Fibroblast of villous mesenchyme (primary cell): Measurements from ENCODE around the gene TBC1D22A. TPM values are rescaled to one million over a fixed set of nuclear protein-coding genes. Genes with fewer than 3 reads are reported as not detected.

Experiments
- DNase-seq: peaks from one replicate; pipeline ENCODE4 v3.0.0-alpha.2; 2010; ENCODE audit warnings: low read depth
- H3K4me3 ChIP-seq: 2 replicates; pipeline ENCODE4 v1.5.1; 2011; ENCODE audit warnings: low read depth, mild to moderate bottlenecking, low read length
- total RNA-seq: library from RNA; depleted of rRNA; stranded (reverse); fragments of >200 nt; gene quantifications from 2 replicates; pipeline ENCODE4 v1.2.3, GENCODE V29; 2012
- TF ChIP-seq, protein P1 (sequence below): IDR thresholded peaks from 2 replicates; pipeline ENCODE4 v1.5.1; 2012; ENCODE audit warnings: low read depth, mild to moderate bottlenecking, low read length; ENCODE audit not compliant: insufficient read depth

TBC1D22A gene
- total RNA-seq, 1 donor, result 12.5 TPM

DNA sequence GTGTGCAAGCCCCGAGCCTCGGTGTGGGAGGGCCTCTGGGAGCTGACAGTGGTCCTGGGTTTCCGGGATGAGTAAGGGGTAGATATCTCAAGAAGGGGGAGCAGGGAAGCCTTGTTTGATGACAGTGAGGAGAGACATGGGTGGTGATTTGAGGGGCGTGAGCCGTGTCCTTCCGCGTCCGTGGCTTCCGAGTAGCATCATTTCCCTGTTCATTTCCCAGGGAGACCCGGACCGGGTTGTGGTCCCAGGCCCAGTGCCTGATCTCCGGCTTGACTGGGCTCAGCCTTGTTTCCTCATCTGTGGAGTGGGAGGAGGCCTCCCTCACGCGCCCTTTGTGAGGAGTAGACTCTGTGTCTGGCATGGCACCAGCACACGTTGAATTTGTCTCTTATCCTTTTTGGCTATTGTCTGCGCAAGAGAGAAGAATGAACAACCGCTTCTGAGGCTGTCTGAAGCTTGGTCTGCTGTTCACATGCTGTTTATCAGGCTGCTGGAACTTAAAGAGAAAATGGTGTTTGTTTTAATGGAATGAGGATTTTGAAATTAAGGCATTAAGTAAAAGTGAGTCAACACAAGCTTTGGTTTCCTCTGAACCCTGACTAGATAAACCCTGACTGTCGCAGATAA lies 348.5 kb downstream of the TBC1D22A start:
- TF ChIP-seq, protein P1, sequence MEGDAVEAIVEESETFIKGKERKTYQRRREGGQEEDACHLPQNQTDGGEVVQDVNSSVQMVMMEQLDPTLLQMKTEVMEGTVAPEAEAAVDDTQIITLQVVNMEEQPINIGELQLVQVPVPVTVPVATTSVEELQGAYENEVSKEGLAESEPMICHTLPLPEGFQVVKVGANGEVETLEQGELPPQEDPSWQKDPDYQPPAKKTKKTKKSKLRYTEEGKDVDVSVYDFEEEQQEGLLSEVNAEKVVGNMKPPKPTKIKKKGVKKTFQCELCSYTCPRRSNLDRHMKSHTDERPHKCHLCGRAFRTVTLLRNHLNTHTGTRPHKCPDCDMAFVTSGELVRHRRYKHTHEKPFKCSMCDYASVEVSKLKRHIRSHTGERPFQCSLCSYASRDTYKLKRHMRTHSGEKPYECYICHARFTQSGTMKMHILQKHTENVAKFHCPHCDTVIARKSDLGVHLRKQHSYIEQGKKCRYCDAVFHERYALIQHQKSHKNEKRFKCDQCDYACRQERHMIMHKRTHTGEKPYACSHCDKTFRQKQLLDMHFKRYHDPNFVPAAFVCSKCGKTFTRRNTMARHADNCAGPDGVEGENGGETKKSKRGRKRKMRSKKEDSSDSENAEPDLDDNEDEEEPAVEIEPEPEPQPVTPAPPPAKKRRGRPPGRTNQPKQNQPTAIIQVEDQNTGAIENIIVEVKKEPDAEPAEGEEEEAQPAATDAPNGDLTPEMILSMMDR, result no peak
- peak; percentile 92 for DNase-seq
- H3K4me3 ChIP-seq, result peak overlapping the region; percentile 35

DNA sequence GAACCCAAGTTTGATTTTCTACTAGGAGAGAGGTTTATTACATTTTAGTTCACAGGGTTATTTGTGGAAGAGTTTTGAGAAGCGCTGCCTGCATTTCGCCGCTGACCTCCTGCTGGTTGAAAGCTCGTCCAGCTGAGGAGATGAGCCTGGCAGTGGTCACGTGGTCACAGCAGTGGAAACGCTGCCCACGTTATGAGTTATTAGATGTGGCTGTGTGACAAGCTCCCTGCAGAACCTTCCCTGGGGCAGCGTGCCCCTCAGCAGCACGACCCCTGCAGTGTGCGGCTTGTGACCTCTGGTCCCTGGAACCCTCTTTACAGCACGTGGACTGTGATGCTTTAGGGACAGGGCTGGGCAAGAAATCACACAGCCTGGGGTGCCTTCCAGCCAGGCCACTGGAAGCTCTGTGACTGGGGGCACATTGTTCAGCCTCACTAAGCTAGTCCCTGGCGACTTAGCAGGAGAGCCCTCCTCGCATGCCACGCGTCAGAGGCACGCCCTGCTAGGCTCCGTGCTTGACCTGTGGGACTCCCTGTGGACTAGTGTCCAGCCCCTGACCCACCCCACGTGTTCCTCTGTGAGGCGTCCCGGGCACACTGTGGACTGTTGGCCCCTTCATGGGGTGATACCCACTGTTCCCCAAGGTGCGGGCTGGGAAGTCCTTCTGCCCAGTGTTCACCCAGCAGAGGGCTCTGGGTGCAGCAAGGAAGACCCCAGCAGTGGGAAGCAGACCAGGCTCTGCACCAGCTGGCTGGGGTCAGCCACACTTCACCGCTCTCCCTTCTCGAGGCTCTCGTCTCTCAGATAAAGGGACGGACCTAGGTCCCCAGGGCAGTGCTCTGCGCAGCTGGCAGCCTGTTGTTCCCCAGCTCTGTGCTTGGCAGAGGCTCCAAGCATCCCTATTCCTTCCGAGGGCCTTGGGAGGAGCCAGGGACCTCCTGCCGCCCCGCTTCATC lies 349.5 kb downstream of the TBC1D22A start:
- H3K4me3 ChIP-seq, result peak overlapping the region; percentile 35
- DNase-seq, result peak; percentile 76
- TF ChIP-seq, protein P1, result no peak

DNA sequence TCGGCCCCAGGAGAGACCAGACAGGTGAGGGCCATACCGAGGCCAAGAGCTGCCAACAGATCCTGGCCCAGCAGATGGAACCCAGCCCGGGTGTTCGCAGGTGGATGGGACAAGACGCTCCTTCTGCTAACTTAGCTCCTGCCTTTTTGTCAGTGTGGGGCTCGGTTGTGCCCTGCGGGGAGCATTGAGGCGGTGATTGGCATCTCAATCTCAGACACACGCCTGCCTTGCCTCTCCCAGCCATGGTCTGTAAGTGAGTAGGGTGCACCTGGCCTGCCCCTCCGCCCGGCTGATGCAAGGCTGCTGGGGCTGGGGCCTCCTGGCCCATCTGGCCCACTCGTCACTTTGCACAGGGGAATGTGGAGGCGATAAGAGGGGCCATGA lies 350.1 kb downstream of the TBC1D22A start:
- no peak for DNase-seq

DNA sequence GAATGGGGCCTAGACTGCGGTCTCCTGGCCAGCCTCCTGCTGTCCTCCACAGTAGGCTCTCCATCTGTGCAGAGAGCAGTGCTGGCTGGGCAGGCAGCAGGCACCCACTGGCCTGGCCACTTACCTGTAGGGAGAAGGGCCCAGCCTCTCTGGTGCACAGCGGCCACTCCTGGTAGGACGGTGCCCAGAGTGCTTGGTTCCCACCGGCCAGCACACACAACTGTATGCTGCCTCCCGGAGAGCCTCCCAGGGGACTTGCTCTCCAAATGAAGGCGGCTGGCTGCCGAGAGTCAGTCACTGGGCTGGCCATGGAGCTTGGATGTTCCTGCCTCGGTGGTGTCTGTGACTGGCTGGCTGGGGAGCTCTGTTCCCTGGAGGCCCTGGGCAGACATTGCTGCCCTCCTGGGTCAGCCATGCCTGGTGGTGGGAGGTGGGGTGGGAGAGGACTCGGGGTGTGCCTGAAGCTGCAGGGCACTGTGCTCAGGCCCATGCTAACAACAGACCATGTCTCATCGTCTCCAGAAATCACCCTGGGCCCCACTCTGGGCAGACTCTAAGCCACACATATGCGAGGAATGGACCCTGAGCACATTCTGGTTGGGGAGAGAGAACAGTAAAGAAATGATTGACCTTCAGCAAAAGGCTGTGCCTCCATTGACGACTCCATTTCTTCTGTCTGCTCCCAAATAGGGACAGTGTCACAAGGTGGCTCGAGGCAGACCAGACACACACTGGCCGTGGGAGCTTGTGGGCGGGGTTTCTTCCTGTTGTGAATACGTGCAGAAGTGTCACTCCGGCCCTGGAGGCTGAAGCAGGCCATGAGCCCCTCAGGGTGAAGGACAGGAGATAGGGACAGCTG lies 350.8 kb downstream of the TBC1D22A start:
- H3K4me3 ChIP-seq, result no peak overlapping the region
- DNase-seq, result no peak
- TF ChIP-seq, protein P1, result no peak

More for the DNA sequence above, 350.1 kb downstream of the TBC1D22A start:
- TF ChIP-seq, protein P1, result no peak
- H3K4me3 ChIP-seq, result no peak overlapping the region

DNA sequence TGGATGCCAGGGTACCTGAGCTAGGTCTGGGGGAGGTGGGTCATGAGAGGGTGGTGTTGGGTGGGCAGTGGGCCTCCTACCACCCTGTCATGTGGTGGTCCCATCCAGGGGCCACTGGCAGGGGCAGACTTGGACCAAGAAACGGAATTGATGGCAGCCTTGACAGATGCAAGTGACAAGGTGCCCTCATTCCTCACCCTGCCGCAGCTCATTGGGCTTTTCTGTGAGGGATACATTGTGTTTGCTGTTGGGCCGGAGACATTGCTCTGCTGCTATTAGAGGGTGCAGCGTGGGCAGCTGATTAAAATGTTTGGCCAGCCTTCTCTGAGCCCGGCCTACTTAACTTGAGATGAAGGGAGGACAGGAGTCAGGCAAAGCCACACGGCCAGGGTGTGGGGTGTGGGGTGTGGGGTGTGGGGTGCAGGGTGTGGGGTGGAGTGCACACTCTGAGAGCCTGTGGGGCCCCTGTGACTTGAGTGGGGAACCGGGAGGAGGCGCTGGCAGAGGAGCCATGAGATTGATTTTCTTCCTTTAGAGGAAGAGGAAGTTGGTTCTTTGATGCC lies 351.5 kb downstream of the TBC1D22A start:
- TF ChIP-seq, protein P1, result no peak
- H3K4me3 ChIP-seq, result no peak overlapping the region
- DNase-seq, result no peak

DNA sequence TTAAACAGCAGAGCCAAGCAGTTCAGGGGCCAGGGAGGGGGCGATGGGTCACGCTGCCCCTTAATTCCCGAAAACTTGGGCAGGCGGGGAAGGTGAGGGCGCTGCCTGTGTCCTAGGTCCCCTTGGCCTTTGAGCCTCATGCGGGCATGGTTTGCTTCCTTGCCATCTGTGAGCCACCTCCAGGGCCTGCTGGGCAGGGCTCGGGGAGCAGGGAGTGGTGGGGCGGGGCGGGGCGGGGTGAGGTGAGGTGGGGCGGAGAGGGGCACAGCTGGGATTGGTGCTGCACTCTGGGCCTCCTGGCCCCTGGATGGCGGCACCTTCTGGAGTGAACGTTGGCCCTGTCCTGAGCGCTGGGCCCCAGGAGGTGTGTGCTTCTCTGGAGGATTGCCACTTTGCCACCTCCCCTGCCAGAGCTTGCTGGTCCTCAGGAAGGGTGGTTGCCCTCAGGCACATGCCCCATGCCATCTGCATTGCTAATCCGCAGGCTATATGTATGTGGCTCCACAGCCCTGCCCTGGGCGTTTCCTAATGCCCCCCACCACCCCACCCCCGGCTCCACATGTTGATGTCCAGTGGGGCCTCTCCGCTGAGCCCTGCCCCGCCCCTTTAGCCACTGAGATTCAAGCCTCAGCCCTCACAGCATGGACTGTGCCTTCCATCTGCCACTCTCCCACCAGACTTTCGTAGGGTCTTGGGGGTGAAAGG lies 352.5 kb downstream of the TBC1D22A start:
- TF ChIP-seq, protein P1, result no peak
- no peak for DNase-seq
- no peak overlapping the region for H3K4me3 ChIP-seq
